Glutamatergic neuron (in vitro differentiated cells): ENCODE data around the gene CAMSAP2. TPM values are rescaled to one million over a fixed set of nuclear protein-coding genes. Genes with fewer than 3 reads are reported as not detected.

Source experiments
- DNase-seq: peaks from one replicate; pipeline ENCODE4 v3.0.0; 2022
- H3K27ac Mint-ChIP-seq: one replicate; pipeline ENCODE4 v1.8.0; 2020; ENCODE audit warnings: mild to moderate bottlenecking, mixed read lengths, inconsistent platforms; ENCODE audit not compliant: unreplicated experiment
- H3K27me3 Mint-ChIP-seq: one replicate; pipeline ENCODE4 v1.8.0; 2020; ENCODE audit warnings: mild to moderate bottlenecking, moderate library complexity, mixed read lengths, inconsistent platforms; ENCODE audit not compliant: unreplicated experiment
- H3K36me3 Mint-ChIP-seq: one replicate; pipeline ENCODE4 v1.8.0; 2020; ENCODE audit warnings: mild to moderate bottlenecking, mixed read lengths, inconsistent platforms; ENCODE audit not compliant: unreplicated experiment
- H3K4me1 Mint-ChIP-seq: one replicate; pipeline ENCODE4 v1.8.0; 2020; ENCODE audit warnings: mild to moderate bottlenecking, low read depth, mixed read lengths, inconsistent platforms; ENCODE audit not compliant: unreplicated experiment
- H3K4me3 Mint-ChIP-seq: one replicate; pipeline ENCODE4 v1.8.0; 2020; ENCODE audit warnings: mild to moderate bottlenecking, mixed read lengths, inconsistent platforms; ENCODE audit not compliant: unreplicated experiment
- H3K9me3 Mint-ChIP-seq: one replicate; pipeline ENCODE4 v1.8.0; 2020; ENCODE audit warnings: mild to moderate bottlenecking, moderate library complexity, mixed read lengths, inconsistent platforms; ENCODE audit not compliant: unreplicated experiment
- total RNA-seq: library from RNA; stranded (reverse); fragmentation: NEBNext Ultra II Directional; extraction: Animal tissue kit (Norgen Biotek cat#: 25700); gene quantifications from one replicate; pipeline ENCODE4 v1.2.1, GENCODE V29; 2021; ENCODE audit not compliant: unreplicated experiment
- TF ChIP-seq, protein P1 (sequence below): fragments of 200-600 bp; sonication (generic); IDR thresholded peaks from one replicate; pipeline ENCODE4 v1.5.0; 2021; ENCODE audit not compliant: partially characterized antibody, unreplicated experiment

Gene CAMSAP2
- total RNA-seq, 1 donor from 2014 or later = 51.1 TPM

- H3K4me1 Mint-ChIP-seq = peaks cover 4% of the 10 kb centered on the region
- H3K27me3 Mint-ChIP-seq = peaks cover 3% of the 10 kb centered on the region
- no peak overlapping the region for H3K27ac Mint-ChIP-seq
- H3K4me3 Mint-ChIP-seq = no peak overlapping the region
- H3K36me3 Mint-ChIP-seq = peaks cover 1% of the 10 kb centered on the region
- DNase-seq = no peak
- peaks cover 6% of the 10 kb centered on the region for H3K9me3 Mint-ChIP-seq
- TF ChIP-seq, protein P1, sequence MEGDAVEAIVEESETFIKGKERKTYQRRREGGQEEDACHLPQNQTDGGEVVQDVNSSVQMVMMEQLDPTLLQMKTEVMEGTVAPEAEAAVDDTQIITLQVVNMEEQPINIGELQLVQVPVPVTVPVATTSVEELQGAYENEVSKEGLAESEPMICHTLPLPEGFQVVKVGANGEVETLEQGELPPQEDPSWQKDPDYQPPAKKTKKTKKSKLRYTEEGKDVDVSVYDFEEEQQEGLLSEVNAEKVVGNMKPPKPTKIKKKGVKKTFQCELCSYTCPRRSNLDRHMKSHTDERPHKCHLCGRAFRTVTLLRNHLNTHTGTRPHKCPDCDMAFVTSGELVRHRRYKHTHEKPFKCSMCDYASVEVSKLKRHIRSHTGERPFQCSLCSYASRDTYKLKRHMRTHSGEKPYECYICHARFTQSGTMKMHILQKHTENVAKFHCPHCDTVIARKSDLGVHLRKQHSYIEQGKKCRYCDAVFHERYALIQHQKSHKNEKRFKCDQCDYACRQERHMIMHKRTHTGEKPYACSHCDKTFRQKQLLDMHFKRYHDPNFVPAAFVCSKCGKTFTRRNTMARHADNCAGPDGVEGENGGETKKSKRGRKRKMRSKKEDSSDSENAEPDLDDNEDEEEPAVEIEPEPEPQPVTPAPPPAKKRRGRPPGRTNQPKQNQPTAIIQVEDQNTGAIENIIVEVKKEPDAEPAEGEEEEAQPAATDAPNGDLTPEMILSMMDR = no peak
Measured at GRCh38 chr1:200778766-200779165, 40.1 kb downstream of the CAMSAP2 start.

- Mint-ChIP-seq H3K4me3 (no peak overlapping the region), H3K27ac (no peak overlapping the region), H3K4me1 (peaks cover 4% of the 10 kb centered on the region), H3K36me3 (peaks cover 4% of the 10 kb centered on the region), H3K9me3 (peaks cover 7% of the 10 kb centered on the region), H3K27me3 (peaks cover 3% of the 10 kb centered on the region)
- no peak for DNase-seq
- TF ChIP-seq, protein P1 = no peak
Measured at GRCh38 chr1:200779326-200779725, 40.6 kb downstream of the CAMSAP2 start.

DNA sequence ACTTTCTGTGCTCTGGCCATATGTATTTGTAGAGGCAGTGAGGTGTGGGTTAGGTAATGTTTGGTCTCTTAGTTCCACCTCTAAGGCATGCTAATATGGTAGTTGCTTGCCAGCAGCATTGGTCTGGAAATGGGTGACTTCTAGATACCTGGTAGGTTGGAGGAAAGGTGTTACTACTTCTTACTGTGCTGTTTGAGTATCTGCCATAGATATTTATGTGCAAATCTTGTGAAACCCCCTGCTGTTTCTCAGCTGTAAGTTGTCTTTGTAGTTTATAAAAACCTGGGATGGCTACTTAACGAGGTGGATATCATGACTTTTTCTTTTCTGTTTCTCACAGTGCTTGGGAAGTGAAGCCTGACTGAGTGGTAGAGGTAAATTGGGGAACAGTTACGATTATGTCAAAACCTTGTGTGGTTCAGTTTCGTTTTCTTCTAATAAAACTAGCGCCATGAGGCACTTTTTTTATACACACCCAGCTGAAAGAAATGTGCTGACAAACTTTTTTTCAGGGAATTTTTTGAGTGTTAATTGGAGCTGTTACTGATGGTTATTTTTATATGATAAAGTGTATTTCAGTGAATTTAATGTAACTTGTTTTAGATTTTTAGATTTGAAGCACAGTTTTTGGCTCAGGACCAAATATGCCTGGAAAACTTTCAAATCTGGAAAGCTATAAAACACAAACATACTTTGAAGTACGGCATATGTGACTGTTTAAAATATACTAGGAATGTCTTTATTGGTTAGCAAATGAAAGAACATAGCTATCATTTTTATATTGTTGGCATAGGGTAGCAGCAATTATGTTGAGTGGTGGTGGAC lies 42.1 kb downstream of the CAMSAP2 start:
- H3K27me3 Mint-ChIP-seq = peaks cover 3% of the 10 kb centered on the region
- H3K27ac Mint-ChIP-seq = no peak overlapping the region
- H3K36me3 Mint-ChIP-seq = peaks cover 4% of the 10 kb centered on the region
- TF ChIP-seq, protein P1 = no peak
- H3K4me3 Mint-ChIP-seq = no peak overlapping the region
- no peak for DNase-seq
- peaks cover 7% of the 10 kb centered on the region for H3K9me3 Mint-ChIP-seq
- peaks cover 4% of the 10 kb centered on the region for H3K4me1 Mint-ChIP-seq

GRCh38 chr1:200783926-200784325 lies 45.2 kb downstream of the CAMSAP2 start:
- Mint-ChIP-seq H3K4me1 (no peaks in the 10 kb centered on the region), H3K36me3 (peaks cover 4% of the 10 kb centered on the region), H3K27me3 (no peaks in the 10 kb centered on the region), H3K9me3 (peaks cover 5% of the 10 kb centered on the region), H3K4me3 (no peak overlapping the region), H3K27ac (no peak overlapping the region)
- no peak for DNase-seq
- TF ChIP-seq, protein P1 = no peak

DNA sequence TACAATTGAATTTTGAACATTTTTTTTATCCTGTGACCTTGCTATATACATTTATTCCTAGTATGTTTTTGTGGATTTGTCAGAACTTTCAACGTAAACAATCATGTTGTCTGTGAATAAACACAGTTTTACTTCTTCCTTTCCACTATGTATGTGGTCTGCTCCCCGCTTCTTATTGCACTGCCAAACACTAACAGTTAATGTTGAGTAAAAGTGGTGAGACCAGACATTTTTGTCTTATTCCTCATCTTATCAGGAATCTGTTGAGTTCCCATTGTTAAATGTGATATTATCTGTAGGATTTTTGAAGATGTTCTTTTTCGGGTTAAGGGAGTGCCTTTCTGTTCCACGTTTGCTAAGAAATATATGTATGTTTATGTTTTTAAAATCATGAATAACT lies 45.9 kb downstream of the CAMSAP2 start:
- Mint-ChIP-seq H3K27ac (no peak overlapping the region), H3K27me3 (no peaks in the 10 kb centered on the region), H3K4me3 (no peak overlapping the region), H3K36me3 (peaks cover 4% of the 10 kb centered on the region), H3K4me1 (no peaks in the 10 kb centered on the region), H3K9me3 (peaks cover 5% of the 10 kb centered on the region)
- no peak for DNase-seq
- TF ChIP-seq, protein P1 = no peak
